Neural progenitor cell (in vitro differentiated cells): ENCODE results near the gene CHEK2. TPM values are rescaled to one million over a fixed set of nuclear protein-coding genes. Genes with fewer than 3 reads are reported as not detected.

Experiments used
- DNase-seq: peaks from one replicate; pipeline ENCODE4 v3.0.0-alpha.2; 2016; ENCODE audit warnings: low spot score
- H2AFZ ChIP-seq: fragments of 200-600 bp; sonication (generic); replicated peaks from 2 replicates; pipeline ENCODE4 v1.6.1; 2016; ENCODE audit warnings: antibody characterized with exemption
- H3F3A ChIP-seq: fragments of 200-600 bp; sonication (generic); 2 replicates; pipeline ENCODE4 v1.6.1; 2016; ENCODE audit warnings: antibody characterized with exemption, low read depth
- H3K27ac ChIP-seq: fragments of 200-600 bp; sonication (generic); 2 replicates; pipeline ENCODE4 v1.5.1; 2016; ENCODE audit warnings: mild to moderate bottlenecking
- H3K27me3 ChIP-seq: fragments of 200-600 bp; sonication (generic); 2 replicates; pipeline ENCODE4 v1.6.1; 2016; ENCODE audit warnings: mild to moderate bottlenecking, moderate library complexity
- H3K36me3 ChIP-seq: fragments of 200-600 bp; sonication (generic); 2 replicates; pipeline ENCODE4 v1.5.1; 2016
- H3K4me1 ChIP-seq: fragments of 200-600 bp; sonication (generic); 2 replicates; pipeline ENCODE4 v1.6.1; 2016; ENCODE audit warnings: mixed run types
- H3K4me2 ChIP-seq: fragments of 200-600 bp; sonication (generic); 2 replicates; pipeline ENCODE4 v1.6.1; 2016
- H3K4me3 ChIP-seq: fragments of 200-600 bp; sonication (generic); 2 replicates; pipeline ENCODE4 v1.5.1; 2016
- H3K79me2 ChIP-seq: fragments of 200-600 bp; sonication (generic); 2 replicates; pipeline ENCODE4 v1.6.1; 2016; ENCODE audit warnings: low read depth
- H3K9ac ChIP-seq: fragments of 200-600 bp; sonication (generic); 2 replicates; pipeline ENCODE4 v1.6.1; 2016
- H3K9me3 ChIP-seq: fragments of 200-600 bp; sonication (generic); 2 replicates; pipeline ENCODE4 v1.5.1; 2016; ENCODE audit warnings: low read depth
- H4K20me1 ChIP-seq: fragments of 200-600 bp; sonication (generic); 2 replicates; pipeline ENCODE4 v1.6.1; 2016; ENCODE audit warnings: low read depth
- H3K27ac Mint-ChIP-seq: 3 replicates; pipeline ENCODE4 v1.8.0; 2021; ENCODE audit warnings: mixed read lengths
- H3K27me3 Mint-ChIP-seq: 2 replicates; pipeline ENCODE4 v1.8.0; 2022; ENCODE audit warnings: low read depth, mild to moderate bottlenecking, inconsistent platforms, moderate library complexity, mixed read lengths; ENCODE audit not compliant: insufficient read depth
- H3K36me3 Mint-ChIP-seq: 3 replicates; pipeline ENCODE4 v1.8.0; 2021; ENCODE audit warnings: mixed read lengths
- H3K4me1 Mint-ChIP-seq: 3 replicates; pipeline ENCODE4 v1.8.0; 2021; ENCODE audit warnings: mixed read lengths
- H3K4me3 Mint-ChIP-seq: 3 replicates; pipeline ENCODE4 v1.8.0; 2021; ENCODE audit warnings: mild to moderate bottlenecking, moderate library complexity, mixed read lengths
- H3K9me3 Mint-ChIP-seq: 3 replicates; pipeline ENCODE4 v1.8.0; 2020; ENCODE audit warnings: mixed read lengths
- CTCF ChIP-seq: fragments of 200-600 bp; sonication (generic); IDR thresholded peaks from 2 replicates; pipeline ENCODE4 v1.5.1; 2017; ENCODE audit warnings: antibody characterized with exemption, mild to moderate bottlenecking
- EZH2 ChIP-seq: fragments of 200-600 bp; sonication (generic); IDR thresholded peaks from 2 replicates; pipeline ENCODE4 v1.6.1; 2017; ENCODE audit warnings: antibody characterized with exemption, mild to moderate bottlenecking, moderate library complexity
- EZH2phosphoT487 ChIP-seq: fragments of 200-600 bp; sonication (generic); IDR thresholded peaks from 2 replicates; pipeline ENCODE4 v1.6.1; 2017; ENCODE audit warnings: antibody characterized with exemption
- total RNA-seq: library from RNA; depleted of rRNA; stranded (reverse); fragments of >200 nt; gene quantifications from 2 replicates; pipeline ENCODE4 v1.2.3, GENCODE V29; 2015; ENCODE audit warnings: low replicate concordance

CHEK2 gene
- total RNA-seq, 1 donor from 2014 or later = 94.4 TPM

GRCh38 chr22:28774378-28774777, 32.8 kb upstream of the CHEK2 start:
- H3K36me3 Mint-ChIP-seq = peaks cover 28% of the 10 kb centered on the region
- H3K27me3 Mint-ChIP-seq = peaks cover 3% of the 10 kb centered on the region
- Histone ChIP-seq H3K9ac (no peak overlapping the region), H3K4me1 (peaks cover 5% of the 10 kb centered on the region), H3K9me3 (no peaks in the 10 kb centered on the region), H3K27me3 (no peaks in the 10 kb centered on the region), H3K4me2 (no peak overlapping the region), H3K36me3 (peaks cover 10% of the 10 kb centered on the region), H3F3A (peaks cover 4% of the 10 kb centered on the region), H2AFZ (no peak overlapping the region), H4K20me1 (peaks cover 14% of the 10 kb centered on the region), H3K4me3 (peak overlapping the region; percentile 18), H3K27ac (no peak overlapping the region), H3K79me2 (peaks cover 64% of the 10 kb centered on the region)
- H3K4me3 Mint-ChIP-seq = peak overlapping the region; percentile 94
- no peak for DNase-seq
- no peak overlapping the region for H3K27ac Mint-ChIP-seq
- H3K4me1 Mint-ChIP-seq = peaks cover 13% of the 10 kb centered on the region
- H3K9me3 Mint-ChIP-seq = no peaks in the 10 kb centered on the region
- TF ChIP-seq EZH2 (no peak), EZH2phosphoT487 (no peak)

DNA sequence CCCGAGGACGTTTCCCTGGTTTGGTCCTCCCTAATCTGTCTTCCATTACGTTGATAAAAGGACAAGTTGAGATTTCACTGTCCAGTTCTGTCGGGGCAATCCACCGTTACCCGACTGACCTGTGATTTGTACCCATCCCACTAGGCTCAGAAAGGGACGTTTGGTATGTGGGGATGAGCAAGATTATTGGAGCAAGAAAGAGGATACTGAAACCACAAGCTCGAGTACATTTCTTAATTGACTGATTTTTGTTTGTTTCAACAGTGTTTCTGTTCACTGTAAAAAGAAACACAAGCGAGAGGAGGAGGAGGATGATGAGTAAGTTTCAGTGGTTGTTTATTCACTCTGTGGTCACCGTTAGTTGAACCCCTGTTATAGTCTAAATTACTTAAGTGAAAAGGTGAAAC, 31.8 kb upstream of the CHEK2 start:
- Histone ChIP-seq H3K27ac (no peak overlapping the region), H3K27me3 (no peaks in the 10 kb centered on the region), H2AFZ (peak overlapping the region; percentile 47), H3K36me3 (peaks cover 10% of the 10 kb centered on the region), H3K9ac (peak overlapping the region; percentile 45), H4K20me1 (peaks cover 12% of the 10 kb centered on the region), H3K4me3 (peak overlapping the region; percentile 74), H3F3A (peaks cover 4% of the 10 kb centered on the region), H3K4me2 (peak overlapping the region; percentile 78), H3K9me3 (no peaks in the 10 kb centered on the region), H3K4me1 (peaks cover 5% of the 10 kb centered on the region), H3K79me2 (peaks cover 55% of the 10 kb centered on the region)
- peaks cover 13% of the 10 kb centered on the region for H3K4me1 Mint-ChIP-seq
- peaks cover 2% of the 10 kb centered on the region for H3K9me3 Mint-ChIP-seq
- DNase-seq = no peak
- TF ChIP-seq EZH2phosphoT487 (no peak), CTCF (no peak), EZH2 (no peak)
- H3K27ac Mint-ChIP-seq = peak overlapping the region; percentile 93
- peak overlapping the region; percentile 94 for H3K4me3 Mint-ChIP-seq
- H3K36me3 Mint-ChIP-seq = peaks cover 25% of the 10 kb centered on the region
- H3K27me3 Mint-ChIP-seq = peaks cover 3% of the 10 kb centered on the region

DNA sequence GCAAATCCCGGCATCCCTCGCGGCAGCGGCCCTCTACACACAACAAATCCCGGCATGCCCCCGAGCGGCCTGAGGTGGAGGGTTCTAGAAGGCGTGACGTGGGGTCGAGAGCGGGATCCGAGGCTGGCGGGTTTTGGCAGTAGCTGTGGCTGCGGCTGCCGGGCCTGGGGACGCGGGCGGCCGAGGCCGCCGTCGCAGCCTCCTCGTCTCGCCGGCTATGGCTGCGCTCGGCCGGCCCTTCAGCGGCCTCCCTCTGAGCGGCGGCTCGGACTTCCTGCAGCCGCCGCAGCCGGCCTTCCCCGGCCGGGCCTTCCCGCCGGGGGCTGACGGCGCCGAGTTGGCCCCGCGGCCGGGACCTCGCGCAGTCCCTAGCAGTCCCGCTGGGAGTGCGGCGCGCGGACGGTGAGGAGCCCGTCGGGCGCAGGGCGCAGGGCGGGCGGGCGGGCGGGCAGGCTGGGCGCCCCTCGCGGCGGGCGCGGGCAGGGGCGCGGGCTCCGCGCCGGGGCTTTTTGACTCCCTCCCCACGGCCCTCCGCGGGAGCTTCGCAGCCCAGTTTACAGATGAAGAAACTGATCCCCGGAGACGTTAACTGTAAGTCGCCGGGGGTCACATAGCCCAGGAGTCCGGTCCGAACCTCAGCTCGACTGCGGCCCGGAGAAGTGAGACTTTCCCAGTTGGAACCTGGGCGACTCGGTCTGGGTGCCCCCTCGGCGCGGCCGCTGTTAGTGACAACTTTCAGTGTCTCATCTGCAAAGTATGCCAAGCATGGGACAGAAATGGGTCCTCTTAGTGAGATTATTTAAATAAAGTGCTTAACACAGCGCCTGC, 31.2 kb upstream of the CHEK2 start, which contains the start of gene CCDC117:
Gene CCDC117, plus strand, starts transcription at position 63 of the 828 bp plus-strand sequence. Its CDS starts 155 bp downstream, at position 218.
- peak within 1 kb of the TSS; percentile 94 for H3K4me3 Mint-ChIP-seq
- peaks cover 10% of the 10 kb centered on the region for H3K36me3 ChIP-seq

More for the DNA sequence above, 31.2 kb upstream of the CHEK2 start, which contains the start of gene CCDC117:
- peaks cover 4% of the 10 kb centered on the region for H3F3A ChIP-seq
- Mint-ChIP-seq H3K27me3 (peaks cover 3% of the 10 kb centered on the region), H3K4me1 (peaks cover 13% of the 10 kb centered on the region), H3K27ac (peak within 1 kb of the TSS; percentile 97), H3K9me3 (peaks cover 2% of the 10 kb centered on the region), H3K36me3 (peaks cover 22% of the 10 kb centered on the region)
- peak within 1 kb of the TSS; percentile 52 for H3K9ac ChIP-seq
- H3K27ac ChIP-seq = peak within 1 kb of the TSS; percentile 72
- H3K9me3 ChIP-seq = no peaks in the 10 kb centered on the region
- H2AFZ ChIP-seq = peak within 1 kb of the TSS; percentile 89
- DNase-seq = peak; percentile 96
- H3K27me3 ChIP-seq = no peaks in the 10 kb centered on the region
- H3K79me2 ChIP-seq = peaks cover 49% of the 10 kb centered on the region
- peaks cover 12% of the 10 kb centered on the region for H4K20me1 ChIP-seq
- peaks cover 5% of the 10 kb centered on the region for H3K4me1 ChIP-seq
- TF ChIP-seq EZH2 (no peak), CTCF (peak; percentile 26), EZH2phosphoT487 (no peak)
- peak within 1 kb of the TSS; percentile 78 for H3K4me2 ChIP-seq
- peak within 1 kb of the TSS; percentile 74 for H3K4me3 ChIP-seq
